ENCODE measurements around the gene KCNJ14.
A peak's percentile ranks its signal among the peaks of the same experiment; 100 is the strongest.

The KCNJ14 gene

DNA sequence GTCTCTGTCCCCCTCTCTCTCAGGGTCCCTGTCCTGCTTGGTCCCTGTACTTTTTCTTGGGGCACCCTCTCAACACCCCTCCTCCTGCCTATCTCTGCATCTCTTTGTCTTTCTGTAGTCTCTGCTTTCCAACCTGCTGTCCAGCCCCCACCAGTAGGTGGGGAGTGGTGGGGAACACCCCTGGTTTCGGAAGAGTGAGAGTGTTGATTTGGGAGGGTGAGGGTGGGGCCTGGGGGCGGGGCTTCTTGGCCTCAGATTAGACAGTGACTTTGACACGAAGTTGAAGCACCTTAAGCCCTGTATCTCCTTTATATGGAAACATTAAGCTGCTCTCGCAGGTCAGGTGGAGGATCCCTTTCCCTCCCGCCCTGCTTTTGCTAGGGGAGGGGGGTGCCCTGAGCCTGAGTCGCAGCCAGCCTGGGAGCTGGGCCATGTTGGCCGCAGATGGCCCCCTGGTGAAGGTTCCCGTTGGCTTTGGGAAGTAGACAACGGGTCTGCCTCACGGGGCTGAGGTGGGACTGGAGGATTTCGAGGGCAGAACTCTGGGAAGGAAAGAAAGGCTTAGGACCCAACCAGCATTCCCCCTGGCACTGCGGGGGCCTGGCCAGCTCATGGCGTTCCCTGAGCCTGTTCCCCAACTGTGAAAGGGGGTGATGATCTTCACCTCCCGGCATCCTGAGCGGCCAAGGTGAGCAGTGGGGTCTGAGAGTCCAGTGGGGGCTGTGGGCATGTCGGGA lies at the start of gene KCNJ14:
Gene KCNJ14 (plus strand): TSS at position 404 of the 737 bp plus-strand sequence. CDS start 6,151 bp downstream, outside the sequence.
- DNase-seq, result peak; percentile 63

DNA sequence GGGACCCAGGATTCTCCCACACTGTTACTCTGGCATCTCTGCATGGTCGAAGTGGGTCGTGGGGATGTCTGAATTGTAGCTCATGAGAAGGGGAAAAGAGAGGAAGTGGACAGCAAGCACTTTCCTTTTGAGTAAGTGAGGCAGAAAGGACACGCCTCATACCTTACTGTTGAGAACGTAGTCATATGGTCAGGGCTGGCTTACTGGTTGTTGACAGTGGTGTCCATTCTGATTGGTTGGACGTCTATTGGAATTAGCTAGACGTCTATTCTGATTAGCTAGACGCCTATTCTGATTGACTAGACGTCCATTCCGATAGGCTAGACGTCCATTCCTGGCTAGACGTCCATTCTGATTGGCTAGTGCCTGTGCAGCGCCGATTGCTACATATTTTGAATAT lies 49.5 kb upstream of the KCNJ14 start:
- no peak for DNase-seq

DNA sequence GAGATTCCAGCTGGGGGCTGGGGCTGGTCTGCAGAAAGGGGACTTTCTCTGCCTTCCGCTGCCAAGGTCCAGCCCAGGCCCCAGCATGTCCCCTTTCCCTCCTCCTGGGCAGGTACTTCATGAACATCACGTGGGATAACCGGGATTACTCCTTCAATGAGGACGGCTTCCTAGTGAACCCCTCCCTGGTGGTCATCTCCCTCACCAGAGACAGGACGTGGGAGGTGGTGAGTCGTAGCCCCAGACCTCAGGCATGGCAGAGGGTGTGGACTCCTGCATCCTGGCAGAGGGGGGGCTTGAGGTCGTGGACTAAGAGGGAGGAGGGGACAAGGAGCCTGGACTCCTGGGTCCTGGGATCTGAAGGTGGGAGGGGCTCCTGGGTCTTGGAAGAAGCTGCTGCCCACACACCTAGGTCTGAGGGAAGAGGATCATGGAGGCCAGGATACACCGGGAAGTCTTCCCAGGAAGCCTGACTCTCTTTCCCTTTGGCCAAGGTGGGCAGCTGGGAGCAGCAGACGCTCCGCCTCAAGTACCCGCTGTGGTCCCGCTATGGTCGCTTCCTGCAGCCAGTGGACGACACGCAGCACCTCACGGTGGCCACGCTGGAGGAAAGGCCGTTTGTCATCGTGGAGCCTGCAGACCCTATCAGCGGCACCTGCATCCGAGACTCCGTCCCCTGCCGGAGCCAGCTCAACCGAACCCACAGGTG lies 41.3 kb upstream of the KCNJ14 start:
- no peak for DNase-seq

- peak; percentile 99 for DNase-seq
Observed at GRCh38 chr19:48415395-48415794, 40.0 kb upstream of the KCNJ14 start.

DNA sequence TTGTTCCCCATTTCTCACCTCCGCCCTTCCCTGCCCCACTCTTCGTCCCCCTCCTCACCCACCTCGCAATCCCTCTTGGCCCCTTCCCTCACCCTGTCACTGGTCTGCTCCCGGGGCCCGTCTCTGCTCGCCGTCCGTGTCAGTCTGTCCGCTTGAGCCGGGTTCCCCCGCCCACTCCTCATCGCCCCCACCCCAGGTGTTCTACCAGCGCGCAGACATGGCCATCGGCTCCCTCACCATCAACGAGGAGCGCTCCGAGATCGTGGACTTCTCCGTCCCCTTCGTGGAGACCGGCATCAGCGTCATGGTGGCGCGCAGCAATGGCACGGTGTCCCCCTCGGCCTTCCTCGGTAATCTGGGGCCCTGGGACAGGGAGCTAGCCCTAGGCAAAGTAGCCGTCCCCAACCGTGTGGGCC lies 39.6 kb upstream of the KCNJ14 start:
- no peak for DNase-seq

GRCh38 chr19:48417421-48417820 lies 38.0 kb upstream of the KCNJ14 start:
- no peak for DNase-seq

GRCh38 chr19:48418317-48419064 lies 36.9 kb upstream of the KCNJ14 start:
- peak; percentile 69 for DNase-seq

- peak; percentile 89 for DNase-seq
Observed at GRCh38 chr19:48419158-48419920, 36.0 kb upstream of the KCNJ14 start.

DNA sequence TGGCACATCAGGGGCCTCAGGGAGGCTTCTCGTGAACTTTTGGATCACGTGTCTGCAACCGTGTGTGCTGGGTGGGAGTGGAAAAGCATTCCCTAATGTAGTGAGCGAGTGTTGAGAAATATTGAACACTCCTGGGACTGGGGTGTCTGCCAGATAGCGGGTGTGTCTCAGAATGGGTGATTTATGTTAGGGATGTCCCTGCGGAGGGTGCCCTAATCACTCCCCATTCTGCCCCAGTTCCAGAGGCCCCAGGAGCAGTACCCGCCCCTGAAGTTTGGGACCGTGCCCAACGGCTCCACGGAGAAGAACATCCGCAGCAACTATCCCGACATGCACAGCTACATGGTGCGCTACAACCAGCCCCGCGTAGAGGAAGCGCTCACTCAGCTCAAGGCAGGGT lies 33.8 kb upstream of the KCNJ14 start:
- no peak for DNase-seq

- peak; percentile 52 for DNase-seq
Observed at GRCh38 chr19:48424694-48425219, 30.6 kb upstream of the KCNJ14 start.

GRCh38 chr19:48428670-48429069 lies 26.7 kb upstream of the KCNJ14 start:
- DNase-seq, result no peak

DNA sequence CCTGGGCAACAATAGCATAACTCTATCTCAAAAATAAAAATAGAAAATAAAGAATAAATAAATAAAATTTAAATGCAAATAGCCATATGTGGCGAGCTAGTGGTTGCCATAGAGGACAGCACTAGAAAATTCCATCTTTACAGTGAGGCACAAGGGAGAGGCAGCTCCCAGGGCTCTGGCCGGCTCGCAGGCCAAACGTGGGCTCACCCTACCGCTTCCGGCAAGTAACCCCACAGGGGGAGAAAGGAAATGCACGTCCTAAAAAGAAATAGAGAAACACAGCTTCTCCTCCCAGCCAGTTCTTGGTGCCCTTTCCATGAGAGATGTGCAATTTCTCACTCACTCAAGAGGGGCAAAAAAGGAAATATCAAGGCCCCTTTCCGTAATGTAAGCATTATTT lies 22.0 kb upstream of the KCNJ14 start:
- no peak for DNase-seq

DNA sequence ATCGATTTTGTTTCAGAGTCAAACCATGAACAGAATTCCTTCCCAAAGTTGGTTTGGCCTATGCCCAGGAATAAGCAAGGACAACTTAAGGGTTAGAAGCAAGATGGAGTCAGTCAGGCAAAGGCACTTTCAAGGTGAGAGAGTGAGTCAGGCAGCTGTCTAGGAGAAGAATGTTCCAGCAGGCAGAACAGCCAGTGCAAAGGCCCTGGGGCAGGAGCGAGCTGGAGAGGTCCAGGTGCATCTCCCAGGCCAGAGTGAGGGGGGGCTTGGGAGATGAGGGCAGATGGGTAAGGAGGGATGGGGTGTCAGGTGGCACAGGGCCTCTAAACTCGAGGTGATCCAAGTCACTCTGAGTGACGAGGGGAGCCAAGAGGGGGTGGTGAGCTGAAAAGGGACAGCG lies 18.8 kb upstream of the KCNJ14 start:
- no peak for DNase-seq

GRCh38 chr19:48441360-48442050 lies 13.9 kb upstream of the KCNJ14 start:
- no peak for DNase-seq

- no peak for DNase-seq
Observed at GRCh38 chr19:48442116-48443035, 13.0 kb upstream of the KCNJ14 start.

DNA sequence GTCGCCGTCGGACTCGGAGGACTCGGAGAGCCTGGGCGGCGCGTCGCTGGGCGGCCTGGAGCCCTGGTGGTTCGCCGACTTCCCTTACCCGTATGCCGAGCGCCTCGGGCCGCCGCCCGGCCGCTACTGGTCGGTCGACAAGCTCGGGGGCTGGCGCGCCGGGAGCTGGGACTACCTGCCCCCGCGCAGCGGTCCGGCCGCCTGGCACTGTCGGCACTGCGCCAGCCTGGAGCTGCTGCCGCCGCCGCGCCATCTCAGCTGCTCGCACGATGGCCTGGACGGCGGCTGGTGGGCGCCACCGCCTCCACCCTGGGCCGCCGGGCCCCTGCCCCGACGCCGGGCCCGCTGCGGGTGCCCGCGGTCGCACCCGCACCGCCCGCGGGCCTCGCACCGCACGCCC lies 12.1 kb upstream of the KCNJ14 start:
- peak; percentile 50 for DNase-seq

DNA sequence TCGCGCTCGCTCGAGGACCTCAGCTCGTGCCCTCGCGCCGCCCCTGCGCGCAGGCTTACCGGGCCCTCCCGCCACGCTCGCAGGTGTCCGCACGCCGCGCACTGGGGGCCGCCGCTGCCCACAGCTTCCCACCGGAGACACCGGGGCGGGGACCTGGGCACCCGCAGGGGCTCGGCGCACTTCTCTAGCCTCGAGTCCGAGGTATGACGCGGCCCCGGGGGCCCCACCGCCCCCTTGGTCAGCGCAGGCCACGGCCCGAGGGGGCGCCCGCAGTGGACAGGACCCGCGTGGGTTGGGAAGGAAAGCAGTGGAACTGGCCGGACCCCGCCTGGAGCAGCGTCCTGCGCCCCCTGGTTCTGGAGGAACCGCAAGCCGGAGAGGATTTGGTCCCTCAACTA lies 11.6 kb upstream of the KCNJ14 start:
- no peak for DNase-seq

GRCh38 chr19:48444129-48444935 lies 11.0 kb upstream of the KCNJ14 start:
- no peak for DNase-seq

- no peak for DNase-seq
Observed at GRCh38 chr19:48444936-48445200, 10.5 kb upstream of the KCNJ14 start.

DNA sequence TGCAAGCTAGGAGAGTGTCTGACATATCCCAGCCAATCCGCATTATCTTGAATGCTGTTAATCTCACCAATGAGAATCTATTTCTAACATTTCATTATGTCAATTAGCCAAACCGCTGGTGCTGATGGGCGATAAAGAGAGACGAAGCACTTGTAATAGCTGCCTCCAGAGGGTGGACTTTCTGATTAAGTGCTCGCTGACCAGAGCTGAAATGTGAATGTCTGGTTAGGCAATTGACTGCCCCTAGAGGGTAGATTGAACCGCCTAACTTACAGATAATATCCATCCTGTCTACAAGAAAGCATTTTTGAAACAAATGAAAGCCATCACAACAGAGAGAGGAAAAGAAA lies 10.1 kb upstream of the KCNJ14 start:
- DNase-seq, result peak; percentile 98
